ENCODE data around the gene PEAR1. TPM values are rescaled to one million over a fixed set of nuclear protein-coding genes. Genes with fewer than 3 reads are reported as not detected.
"Not testable (repeated sequence)": the region's sequence is repeated elsewhere in the genome, so short reads cannot be mapped to it uniquely, and the experiment has no call there.

Gene PEAR1
- total RNA-seq, 1 donor from 2014 or later: 74.7 TPM

GRCh38 chr1:156910309-156910782 lies 16.8 kb downstream of the PEAR1 start:
- intact Hi-C loops (cut with DNase I): no loop called here
- ATAC-seq (peak; percentile 33), DNase-seq (ENCODE audit: low spot score) (no peak)

GRCh38 chr1:156911577-156912298 lies 18.2 kb downstream of the PEAR1 start:
- DNase-seq (ENCODE audit: low spot score) (no peak), ATAC-seq (no peak)
- intact Hi-C loops (cut with DNase I): no loop called here

- ATAC-seq (no peak), DNase-seq (ENCODE audit: low spot score) (no peak)
- intact Hi-C loops (cut with DNase I): no loop called here
These were observed 18.8 kb downstream of the PEAR1 start for GRCh38 chr1:156912310-156912709.

- intact Hi-C loops (cut with DNase I): no loop called here
- ATAC-seq (peak; percentile 17), DNase-seq (ENCODE audit: low spot score) (no peak)
These were observed 19.6 kb downstream of the PEAR1 start for GRCh38 chr1:156912861-156913808.

GRCh38 chr1:156913809-156914387 lies 20.4 kb downstream of the PEAR1 start:
- intact Hi-C loops (cut with DNase I): no loop called here
- ATAC-seq: no peak
- no peak for DNase-seq (ENCODE audit: low spot score)

- intact Hi-C loops (cut with DNase I): no loop called here
- DNase-seq (ENCODE audit: low spot score) (no peak), ATAC-seq (no peak)
These were observed 20.9 kb downstream of the PEAR1 start for GRCh38 chr1:156914440-156914856.

- ATAC-seq: peak; percentile 94
These were observed 26.9 kb downstream of the PEAR1 start, which contains the start of gene LRRC71 for GRCh38 chr1:156920233-156921052. TSS of gene LRRC71 (plus strand) at chr1:156920632. CDS start at chr1:156920804, 172 bp downstream.

GRCh38 chr1:156921053-156921529 lies 27.6 kb downstream of the PEAR1 start:
- intact Hi-C loops (cut with DNase I): no loop called here
- no peak for DNase-seq (ENCODE audit: low spot score)
- no peak for ATAC-seq

More at GRCh38 chr1:156920233-156921052, 26.9 kb downstream of the PEAR1 start, which contains the start of gene LRRC71:
- peak; percentile 91 for DNase-seq (ENCODE audit: low spot score)
- intact Hi-C loops (cut with DNase I): no loop called here

- intact Hi-C loops (cut with DNase I): no loop called here
- ATAC-seq (no peak), DNase-seq (ENCODE audit: low spot score) (no peak)
These were observed 29.6 kb downstream of the PEAR1 start for GRCh38 chr1:156922986-156923669.

GRCh38 chr1:156923670-156924477 lies 30.4 kb downstream of the PEAR1 start:
- no peak for ATAC-seq
- DNase-seq (ENCODE audit: low spot score): no peak
- intact Hi-C loops (cut with DNase I): no loop called here

- intact Hi-C loops (cut with DNase I): no loop called here
- no peak for ATAC-seq
- DNase-seq (ENCODE audit: low spot score): no peak
These were observed 31.1 kb downstream of the PEAR1 start for GRCh38 chr1:156924478-156925153.

GRCh38 chr1:156925154-156926010 lies 31.9 kb downstream of the PEAR1 start:
- intact Hi-C loops (cut with DNase I): no loop called here
- ATAC-seq (no peak), DNase-seq (ENCODE audit: low spot score) (no peak)

GRCh38 chr1:156926175-156926574 lies 32.7 kb downstream of the PEAR1 start:
- DNase-seq (ENCODE audit: low spot score) (no peak), ATAC-seq (no peak)
- intact Hi-C loops (cut with DNase I): no loop called here

GRCh38 chr1:156926695-156927094 lies 33.2 kb downstream of the PEAR1 start:
- ATAC-seq; intact Hi-C loops (cut with DNase I); DNase-seq (ENCODE audit: low spot score): not testable (repeated sequence)

- ATAC-seq (peak; percentile 76), DNase-seq (ENCODE audit: low spot score) (peak; percentile 83)
- intact Hi-C loops (cut with DNase I): no loop called here
These were observed 33.9 kb downstream of the PEAR1 start for GRCh38 chr1:156927215-156928042.

Measured in sciatic nerve (tissue), 2 donors.